Lung (tissue), 12 donors: ENCODE results near the gene DYSF. TPM values are rescaled to one million over a fixed set of nuclear protein-coding genes. Genes with fewer than 3 reads are reported as not detected.

Experiments
- ATAC-seq: fragments of 200-7000 bp; cut with Tn5 transposase; one replicate; pipeline ENCODE4 v1.9.1; 2020; ENCODE audit warnings: moderate number of reproducible peaks; ENCODE audit not compliant: insufficient read depth, low FRiP score
- DNase-seq, 3 donors: peaks; one replicate each; pipeline ENCODE4 v3.0.0-alpha.2; 2013 to 2017
- H3K27ac ChIP-seq, 2 donors: one replicate each; pipeline ENCODE4 v1.5.1; 2013; ENCODE audit warnings: mild to moderate bottlenecking in 2 of 2, moderate library complexity in 2 of 2, control low read depth in 1 of 2, inconsistent platforms in 1 of 2, low read depth in 1 of 2, low read length in 1 of 2
- H3K27me3 ChIP-seq, 3 donors: one replicate each; pipeline ENCODE4 v1.5.1; 2013; ENCODE audit warnings: low read length in 2 of 3; ENCODE audit not compliant: control insufficient read depth in 3 of 3, insufficient read depth in 3 of 3
- H3K36me3 ChIP-seq, 4 donors: one replicate each; pipeline ENCODE4 v1.5.1; 2013; ENCODE audit warnings: low read length in 4 of 4, mild to moderate bottlenecking in 1 of 4, moderate library complexity in 1 of 4; ENCODE audit not compliant: control insufficient read depth in 4 of 4, insufficient read depth in 4 of 4
- H3K4me1 ChIP-seq, 5 donors: one replicate each; pipeline ENCODE4 v1.5.1; 2013; ENCODE audit warnings: low read length in 5 of 5, mild to moderate bottlenecking in 2 of 5, moderate library complexity in 1 of 5; ENCODE audit not compliant: control insufficient read depth in 5 of 5, insufficient read depth in 5 of 5
- H3K4me3 ChIP-seq: one replicate; pipeline ENCODE4 v1.5.1; 2013; ENCODE audit warnings: mild to moderate bottlenecking, control low read depth, moderate library complexity
- H3K9ac ChIP-seq, 2 donors: one replicate each; pipeline ENCODE4 v1.5.1; 2013; ENCODE audit warnings: low read length in 2 of 2, control low read depth in 1 of 2; ENCODE audit not compliant: insufficient read depth in 1 of 2
- H3K9me3 ChIP-seq, 4 donors: one replicate each; pipeline ENCODE4 v1.5.1; 2013; ENCODE audit warnings: low read length in 3 of 4, mild to moderate bottlenecking in 1 of 4, moderate library complexity in 1 of 4; ENCODE audit not compliant: control insufficient read depth in 4 of 4, insufficient read depth in 3 of 4
- WGBS, 2 donors: extraction: QIAGEN DNeasy Blood & Tissue Kit; methylation state at CpG; one replicate each; pipeline ENCODE4 v1.1.7; 2013; 5-methylcytosine and 5-hydroxymethylcytosine counted together
- polyA plus RNA-seq, 2 donors: library from polyadenylated mRNA; stranded (reverse); fragments of 200-250 nt; gene quantifications; one replicate each; pipeline ENCODE4 v1.2.1, GENCODE V29; 2013
- total RNA-seq, 2 donors: library from RNA; depleted of rRNA in 1 of 2; stranded (reverse); fragments of >200 nt in 1 of 2; gene quantifications; one replicate each; pipeline ENCODE4 v1.2.1, GENCODE V29; 2014 to 2021
- TF ChIP-seq, protein P1 (sequence below): IDR thresholded peaks from 2 replicates; pipeline ENCODE4 v1.5.1; 2012; ENCODE audit warnings: mild to moderate bottlenecking; ENCODE audit errors: control extremely low read depth, extremely low read depth
- donor health status: control.
- donor health status: control.
- donor health status: Bipolar disorder and iron deficiency.
- donor health status: healthy.
- donor health status: DM: yes; HTN: yes; CAD: no.

The DYSF gene
- total and polyA plus RNA-seq, 4 donors, result 12.9 to 56.2 (median 40.0) TPM

DNA sequence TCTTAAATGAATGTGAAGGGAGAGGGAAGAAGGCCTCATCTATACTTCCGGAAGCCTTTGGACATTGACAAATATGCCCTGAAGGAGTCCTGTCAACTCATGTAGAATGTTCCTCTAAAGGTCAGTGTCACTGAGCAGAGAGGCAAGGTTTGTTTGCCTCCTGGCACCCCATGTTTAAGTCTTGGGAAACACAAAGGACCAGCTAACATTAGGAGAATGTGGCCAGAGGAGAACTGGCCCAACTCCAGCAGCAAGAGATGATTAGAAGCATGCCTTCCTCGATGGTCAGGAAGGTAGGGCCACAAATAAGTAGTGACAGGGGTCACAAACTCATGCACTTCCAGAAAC lies 5.7 kb downstream of the DYSF start:
- Histone ChIP-seq H3K9me3 (peaks cover 0 to 7% (median 0%) of the 10 kb centered on the region in 4 donors), H3K27ac (peak overlapping the region in 1 of 2 donors; percentile 74), H3K9ac (no peak overlapping the region), H3K4me3 (no peak overlapping the region), H3K27me3 (peaks cover 0 to 13% (median 0%) of the 10 kb centered on the region in 3 donors), H3K36me3 (no peaks in the 10 kb centered on the region), H3K4me1 (peaks cover 0 to 14% (median 7%) of the 10 kb centered on the region in 5 donors)
- TF ChIP-seq, protein P1, sequence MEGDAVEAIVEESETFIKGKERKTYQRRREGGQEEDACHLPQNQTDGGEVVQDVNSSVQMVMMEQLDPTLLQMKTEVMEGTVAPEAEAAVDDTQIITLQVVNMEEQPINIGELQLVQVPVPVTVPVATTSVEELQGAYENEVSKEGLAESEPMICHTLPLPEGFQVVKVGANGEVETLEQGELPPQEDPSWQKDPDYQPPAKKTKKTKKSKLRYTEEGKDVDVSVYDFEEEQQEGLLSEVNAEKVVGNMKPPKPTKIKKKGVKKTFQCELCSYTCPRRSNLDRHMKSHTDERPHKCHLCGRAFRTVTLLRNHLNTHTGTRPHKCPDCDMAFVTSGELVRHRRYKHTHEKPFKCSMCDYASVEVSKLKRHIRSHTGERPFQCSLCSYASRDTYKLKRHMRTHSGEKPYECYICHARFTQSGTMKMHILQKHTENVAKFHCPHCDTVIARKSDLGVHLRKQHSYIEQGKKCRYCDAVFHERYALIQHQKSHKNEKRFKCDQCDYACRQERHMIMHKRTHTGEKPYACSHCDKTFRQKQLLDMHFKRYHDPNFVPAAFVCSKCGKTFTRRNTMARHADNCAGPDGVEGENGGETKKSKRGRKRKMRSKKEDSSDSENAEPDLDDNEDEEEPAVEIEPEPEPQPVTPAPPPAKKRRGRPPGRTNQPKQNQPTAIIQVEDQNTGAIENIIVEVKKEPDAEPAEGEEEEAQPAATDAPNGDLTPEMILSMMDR, result no peak
- no peak for DNase-seq
- no peak for ATAC-seq
- 67 to 74% methylated on average over 2 of the region's 2 CpGs for WGBS, 2 donors

DNA sequence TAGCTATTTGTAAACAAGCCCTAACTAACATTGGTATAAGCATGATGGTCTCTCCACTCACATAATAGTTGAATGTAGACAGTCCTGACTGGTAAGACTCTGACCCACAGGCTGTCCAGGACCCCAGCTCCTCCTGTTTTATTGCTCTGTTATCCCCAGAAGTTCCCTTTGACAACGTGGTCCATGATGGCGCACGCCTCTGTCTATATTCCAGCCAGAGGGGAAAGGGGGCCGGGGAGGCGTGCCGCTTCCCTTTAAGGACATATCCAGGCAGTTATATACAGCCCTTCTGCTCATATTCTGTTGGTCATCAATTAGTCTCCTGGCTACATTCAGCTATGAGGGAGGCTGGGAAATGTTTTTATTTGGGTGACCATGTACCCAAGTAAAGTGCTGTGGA lies 6.7 kb downstream of the DYSF start:
- WGBS, 2 donors, result 92 to 97% methylated on average over 6 of the region's 6 CpGs
- Histone ChIP-seq H3K27ac (no peak overlapping the region), H3K36me3 (no peaks in the 10 kb centered on the region), H3K4me1 (peaks cover 0 to 8% (median 7%) of the 10 kb centered on the region in 5 donors), H3K9me3 (peaks cover 0 to 7% (median 0%) of the 10 kb centered on the region in 4 donors), H3K27me3 (peaks cover 0 to 17% (median 8%) of the 10 kb centered on the region in 3 donors), H3K9ac (no peak overlapping the region), H3K4me3 (no peak overlapping the region)
- TF ChIP-seq, protein P1, result no peak
- ATAC-seq, result no peak
- no peak for DNase-seq

- TF ChIP-seq, protein P1, result peak; percentile 6
- H3K4me3 ChIP-seq, result no peak overlapping the region
- DNase-seq (peak in 1 of 3 donors; percentile 21), ATAC-seq (no peak)
- 55 to 67% methylated on average over 9 of the region's 9 CpGs for WGBS, 2 donors
- H3K36me3 ChIP-seq, result no peaks in the 10 kb centered on the region
- peaks cover 0 to 8% (median 4%) of the 10 kb centered on the region in 5 donors for H3K4me1 ChIP-seq
- no peak overlapping the region for H3K27ac ChIP-seq
- H3K9ac ChIP-seq, result no peak overlapping the region
- peaks cover 0 to 7% (median 0%) of the 10 kb centered on the region in 4 donors for H3K9me3 ChIP-seq
- H3K27me3 ChIP-seq, result peaks cover 0 to 24% (median 14%) of the 10 kb centered on the region in 3 donors
Observed at GRCh38 chr2:71460595-71461303, 7.4 kb downstream of the DYSF start.

DNA sequence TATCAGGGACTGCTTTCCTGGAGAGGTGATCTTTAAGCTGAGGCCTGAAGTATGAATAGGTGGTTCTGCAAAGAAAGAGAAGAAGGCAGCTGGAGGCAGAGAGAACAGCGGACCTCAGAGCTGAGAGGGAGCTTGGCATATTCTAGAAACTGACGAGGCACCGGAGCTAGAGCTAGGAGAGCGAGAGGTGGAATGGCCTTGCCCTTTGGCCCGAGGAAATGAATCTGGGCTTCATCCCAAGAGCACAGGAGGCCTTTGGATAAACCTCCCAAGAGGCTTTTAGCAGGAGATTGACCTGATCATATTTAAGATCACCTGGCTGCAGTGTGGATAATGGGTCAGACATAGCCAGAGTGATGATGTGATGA lies 7.9 kb downstream of the DYSF start:
- no peak for DNase-seq
- Histone ChIP-seq H3K27me3 (peaks cover 0 to 28% (median 18%) of the 10 kb centered on the region in 3 donors), H3K27ac (no peak overlapping the region), H3K9me3 (peaks cover 0 to 7% (median 0%) of the 10 kb centered on the region in 4 donors), H3K9ac (no peak overlapping the region), H3K4me3 (no peak overlapping the region), H3K4me1 (peaks cover 0 to 11% (median 5%) of the 10 kb centered on the region in 5 donors), H3K36me3 (no peaks in the 10 kb centered on the region)
- TF ChIP-seq, protein P1, result no peak
- 52 to 75% methylated on average over 5 of the region's 5 CpGs for WGBS, 2 donors
- no peak for ATAC-seq
